ENCODE results near the gene PSMC4.

DNA sequence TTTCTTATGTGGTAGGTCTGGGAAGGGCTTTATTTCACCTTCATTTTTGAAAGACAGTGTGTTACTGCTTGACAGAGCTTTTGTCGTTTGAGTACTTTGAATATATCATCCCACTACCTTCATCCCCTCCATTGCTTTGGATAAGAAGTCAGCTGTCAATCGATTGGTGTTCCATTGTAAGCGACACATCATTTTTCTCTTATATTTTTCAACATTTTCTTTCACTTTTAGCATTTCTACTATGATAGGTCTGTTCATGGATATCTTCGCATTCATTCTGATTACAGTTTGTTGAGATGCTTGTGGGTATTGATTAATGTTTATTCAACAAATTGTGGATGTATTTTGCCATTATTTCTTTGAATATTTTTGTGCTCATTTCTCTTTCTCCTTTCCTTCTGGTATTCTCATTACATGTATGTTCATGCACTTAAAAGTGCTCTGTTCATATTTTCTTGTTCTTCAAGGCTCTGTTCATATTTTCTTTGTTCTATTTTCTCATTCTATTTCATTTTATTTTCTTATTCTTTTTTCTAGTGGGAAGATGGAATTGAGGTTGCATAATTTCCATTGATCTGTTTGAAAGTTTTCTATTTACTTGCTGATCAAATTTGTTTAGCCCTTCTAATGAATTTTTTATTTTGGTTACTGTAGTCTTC is 55.1 kb downstream of the PSMC4 start:
- TF ChIP-seq, protein P1, sequence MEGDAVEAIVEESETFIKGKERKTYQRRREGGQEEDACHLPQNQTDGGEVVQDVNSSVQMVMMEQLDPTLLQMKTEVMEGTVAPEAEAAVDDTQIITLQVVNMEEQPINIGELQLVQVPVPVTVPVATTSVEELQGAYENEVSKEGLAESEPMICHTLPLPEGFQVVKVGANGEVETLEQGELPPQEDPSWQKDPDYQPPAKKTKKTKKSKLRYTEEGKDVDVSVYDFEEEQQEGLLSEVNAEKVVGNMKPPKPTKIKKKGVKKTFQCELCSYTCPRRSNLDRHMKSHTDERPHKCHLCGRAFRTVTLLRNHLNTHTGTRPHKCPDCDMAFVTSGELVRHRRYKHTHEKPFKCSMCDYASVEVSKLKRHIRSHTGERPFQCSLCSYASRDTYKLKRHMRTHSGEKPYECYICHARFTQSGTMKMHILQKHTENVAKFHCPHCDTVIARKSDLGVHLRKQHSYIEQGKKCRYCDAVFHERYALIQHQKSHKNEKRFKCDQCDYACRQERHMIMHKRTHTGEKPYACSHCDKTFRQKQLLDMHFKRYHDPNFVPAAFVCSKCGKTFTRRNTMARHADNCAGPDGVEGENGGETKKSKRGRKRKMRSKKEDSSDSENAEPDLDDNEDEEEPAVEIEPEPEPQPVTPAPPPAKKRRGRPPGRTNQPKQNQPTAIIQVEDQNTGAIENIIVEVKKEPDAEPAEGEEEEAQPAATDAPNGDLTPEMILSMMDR (IDR thresholded peaks at IDR 0.05), result no peak
- TF ChIP-seq POLR2A (IDR thresholded peaks at IDR 0.05) (no peak), EP300 (IDR thresholded peaks at IDR 0.05) (no peak)

All from sigmoid colon (tissue), 4 donors.